Posterior vena cava (tissue), 2 donors: Measurements from ENCODE around the gene RRP1B. TPM values are rescaled to one million over a fixed set of nuclear protein-coding genes. Genes with fewer than 3 reads are reported as not detected.
"Not testable (repeated sequence)": the region's sequence is repeated elsewhere in the genome, so short reads cannot be mapped to it uniquely, and the experiment has no call there.

Experiments
- DNase-seq: peaks from one replicate; pipeline ENCODE4 v3.0.0-alpha.2; 2020; ENCODE audit warnings: low spot score
- intact Hi-C, 2 donors: fragments of 100-400 bp; cut with DNase I; formaldehyde crosslinking; loops; one replicate each; pipeline versions ENCODE4 v1.14.1 to v1.14.2; 2022 to 2023
- total RNA-seq, 2 donors: library from RNA; stranded (reverse); fragmentation: NEBNext Ultra II Directional; extraction: Animal tissue kit (Norgen Biotek cat#: 25700); gene quantifications; one replicate each; pipeline ENCODE4 v1.2.1, GENCODE V29; 2021
- donor health status: DM: yes; HTN: yes; CAD: no.
- donor health status: DM: yes; HTN: yes; CAD: no.

The RRP1B gene
- total RNA-seq, 2 donors from 2014 or later, result 14.6 to 15.2 TPM

- no peak for DNase-seq
- intact Hi-C loops, result no loop called here
Observed at GRCh38 chr21:43693981-43694380, 34.6 kb downstream of the RRP1B start.

DNA sequence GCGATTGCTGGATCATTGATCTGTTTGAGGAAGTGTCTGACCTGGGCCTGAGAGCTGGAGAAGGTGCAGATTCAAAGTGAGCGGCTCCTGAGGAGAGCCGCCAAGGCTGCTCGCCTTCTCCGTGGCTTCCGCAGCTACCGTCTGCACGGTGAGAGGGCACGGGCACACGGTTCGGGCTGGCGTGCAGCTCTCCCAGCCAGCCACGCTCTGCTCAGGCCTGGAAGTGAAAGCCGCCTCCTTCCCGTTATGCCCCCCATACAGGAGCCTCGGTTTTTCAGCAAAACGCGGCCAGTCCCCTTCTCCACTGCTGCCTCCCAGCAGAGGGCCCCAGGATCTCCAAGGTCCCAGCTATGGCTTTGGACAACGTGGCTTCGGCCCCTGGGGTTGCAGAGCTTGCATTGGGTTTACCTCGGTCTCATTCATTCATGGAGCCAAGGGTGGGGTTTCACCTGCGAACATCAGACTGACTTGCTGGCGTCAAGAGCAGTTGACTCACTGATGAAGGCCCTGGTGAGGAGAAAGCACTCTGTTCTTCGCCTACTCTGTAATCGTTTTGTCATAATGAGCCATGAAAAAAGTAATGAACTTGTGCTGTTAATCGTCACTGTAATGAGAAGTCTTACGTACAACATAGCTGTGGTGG, 35.2 kb downstream of the RRP1B start:
- intact Hi-C loops, result no loop called here
- no peak for DNase-seq

GRCh38 chr21:43696214-43696613, 36.9 kb downstream of the RRP1B start:
- DNase-seq, result peak; percentile 65
- intact Hi-C loops, result no loop called here

- DNase-seq, result peak; percentile 31
- intact Hi-C loops, result no loop called here
Observed at GRCh38 chr21:43697758-43698643, 38.6 kb downstream of the RRP1B start.

DNA sequence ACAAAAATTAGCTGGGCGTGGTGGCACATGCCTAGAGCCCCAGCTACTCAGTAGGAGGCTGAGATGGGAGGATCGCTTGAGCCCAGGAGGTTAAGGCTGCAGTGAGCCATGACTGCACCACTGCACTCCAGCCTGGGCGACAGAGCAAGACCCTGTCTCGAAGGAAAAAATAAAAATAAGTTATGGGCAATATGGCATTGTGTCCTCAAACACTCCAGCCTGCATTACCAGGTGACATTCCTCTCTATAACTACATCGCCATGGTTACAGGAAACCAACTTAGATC, 40.1 kb downstream of the RRP1B start:
- DNase-seq, result peak; percentile 35
- intact Hi-C loops, result not testable (repeated sequence)

GRCh38 chr21:43699933-43700599, 40.7 kb downstream of the RRP1B start:
- intact Hi-C loops, result no loop called here
- DNase-seq, result peak; percentile 62

DNA sequence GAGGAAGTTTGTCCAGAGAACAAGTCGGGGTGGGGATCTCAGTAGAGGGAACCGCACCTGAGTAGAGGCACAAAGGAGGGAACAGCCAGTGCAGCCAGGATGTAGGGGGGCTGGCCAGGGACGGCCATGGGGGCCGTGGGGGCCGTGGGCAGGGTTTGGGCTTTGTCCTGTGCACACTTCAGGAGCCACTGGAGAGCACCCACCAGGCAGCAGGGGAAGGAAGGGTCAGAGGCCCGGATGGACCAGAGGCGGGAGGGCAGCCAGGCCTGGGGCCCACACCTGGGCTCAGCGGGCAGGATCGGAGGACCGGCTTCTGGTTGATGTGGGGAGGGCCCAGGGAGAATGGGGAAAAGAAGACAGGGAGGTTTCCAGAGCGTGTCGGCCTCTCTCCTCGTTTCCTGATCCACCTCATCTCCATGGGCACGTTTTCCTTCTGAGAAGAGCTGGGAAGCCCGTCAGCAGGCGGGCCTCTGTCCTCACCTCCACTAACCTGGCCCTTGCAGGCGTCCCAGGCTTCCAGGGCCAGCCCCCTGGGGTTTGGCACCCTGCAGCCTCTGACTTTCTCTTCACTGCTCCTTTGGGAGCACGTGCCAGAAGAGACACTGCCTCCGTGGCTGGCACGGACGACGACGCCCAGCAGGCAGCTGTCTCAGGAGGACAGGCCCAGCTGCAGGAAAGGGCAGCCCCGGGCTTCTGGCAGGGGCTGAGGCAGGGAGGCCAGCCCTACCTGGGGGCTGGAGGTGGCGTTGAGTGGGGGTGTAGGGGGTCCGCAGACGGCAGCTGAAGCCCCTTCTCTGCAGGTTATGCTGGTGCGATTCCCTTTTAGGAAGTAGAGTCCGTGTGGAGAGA, 42.8 kb downstream of the RRP1B start:
- peak; percentile 71 for DNase-seq
- intact Hi-C loops, result no loop called here

DNA sequence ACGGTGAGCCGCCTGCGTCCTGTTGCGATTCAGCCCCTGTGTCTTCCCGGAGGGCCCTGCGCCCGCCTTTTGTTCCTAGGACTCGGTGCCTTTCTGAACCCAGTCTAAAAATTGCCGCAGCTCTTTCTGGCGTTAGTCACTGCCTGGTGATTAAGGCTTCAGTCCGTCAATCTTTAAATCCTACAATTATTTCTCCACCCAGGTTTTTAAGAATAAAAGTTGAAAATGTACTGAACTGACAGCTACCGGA, 43.4 kb downstream of the RRP1B start:
- intact Hi-C loops, result no loop called here
- no peak for DNase-seq

- intact Hi-C loops, result no loop called here
- DNase-seq, result no peak
Observed at GRCh38 chr21:43703035-43703880, 43.9 kb downstream of the RRP1B start.

DNA sequence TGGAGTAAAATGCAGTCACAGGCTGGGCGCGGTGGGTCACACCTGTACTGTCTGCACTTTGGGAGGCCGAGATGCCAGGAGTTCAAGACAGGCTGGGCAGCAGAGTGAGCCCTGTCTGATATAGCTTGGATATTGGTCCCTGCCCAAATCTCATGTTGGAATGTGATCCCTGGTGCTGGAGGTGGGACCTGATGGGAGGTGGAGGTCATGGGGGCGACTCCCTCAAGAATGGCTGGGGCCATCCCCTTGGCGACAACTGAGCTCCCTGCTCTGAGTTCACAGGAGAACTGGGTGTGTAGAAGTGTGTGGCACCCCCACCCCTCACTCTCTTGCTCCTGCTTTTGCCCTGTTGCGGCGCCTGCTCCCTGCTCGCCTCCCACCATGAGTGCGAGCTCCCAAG, 48.1 kb downstream of the RRP1B start:
- no peak for DNase-seq
- intact Hi-C loops, result no loop called here

DNA sequence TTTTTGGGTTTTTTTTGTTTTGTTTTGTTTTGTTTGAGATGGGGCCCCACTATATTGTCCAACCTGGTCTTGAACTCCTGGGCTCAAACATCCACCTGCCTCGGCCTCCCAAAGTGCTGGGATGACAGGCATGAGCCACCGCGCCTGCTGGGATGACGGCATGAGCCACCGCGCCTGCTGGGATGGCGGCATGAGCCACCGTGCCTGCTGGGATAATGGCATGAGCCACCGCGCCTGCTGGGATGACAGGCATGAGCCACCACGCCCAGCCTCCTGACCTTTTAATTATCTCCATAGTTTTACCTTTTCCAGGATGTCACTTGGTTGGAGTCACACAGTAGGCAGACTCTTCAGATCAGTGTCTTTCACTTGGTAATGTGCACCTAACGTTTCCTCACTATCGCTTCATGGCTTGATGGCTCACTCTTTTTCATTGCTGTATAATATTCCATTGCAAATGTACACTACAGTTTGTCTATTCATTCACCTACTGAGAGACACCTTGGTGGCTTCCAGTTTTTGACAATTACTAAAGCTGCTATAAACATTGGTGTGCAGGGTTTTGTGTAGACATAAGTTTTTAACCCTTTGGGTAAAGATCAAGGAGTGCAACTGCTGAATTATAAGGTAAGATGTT, 49.5 kb downstream of the RRP1B start:
- DNase-seq, result no peak
- intact Hi-C loops, result no loop called here

DNA sequence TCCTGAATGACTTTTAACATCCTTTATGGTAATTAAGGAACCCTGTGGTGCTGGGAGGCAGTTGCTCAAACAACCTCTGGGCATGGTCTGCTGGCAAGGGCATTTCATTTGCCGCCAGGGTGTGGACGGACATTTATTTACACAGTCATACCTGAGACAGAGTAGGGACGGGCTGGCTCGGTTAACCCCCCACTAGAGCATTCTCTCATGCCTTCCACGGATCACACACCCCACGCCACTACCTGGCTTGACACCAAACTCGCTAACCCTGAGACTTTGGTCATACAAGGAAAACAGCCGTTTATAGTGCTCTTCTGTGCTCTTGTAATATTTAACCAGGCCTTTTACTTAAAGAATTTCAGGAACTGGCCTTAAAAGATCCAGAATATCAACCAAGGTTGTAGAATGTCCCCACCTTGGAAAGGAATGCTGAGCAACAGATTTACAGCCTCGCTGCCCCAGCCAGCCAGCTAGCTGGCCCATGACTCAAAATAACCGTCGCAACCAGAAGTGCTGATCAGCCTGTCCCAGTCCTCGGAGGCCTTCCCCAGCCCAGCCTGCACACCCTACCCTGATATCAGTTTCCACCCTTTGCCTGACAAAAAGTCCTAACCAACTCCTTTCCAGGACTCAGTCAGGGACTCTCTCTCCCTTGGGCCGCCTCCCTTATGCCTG, 53.0 kb downstream of the RRP1B start:
- no peak for DNase-seq
- intact Hi-C loops, result no loop called here

DNA sequence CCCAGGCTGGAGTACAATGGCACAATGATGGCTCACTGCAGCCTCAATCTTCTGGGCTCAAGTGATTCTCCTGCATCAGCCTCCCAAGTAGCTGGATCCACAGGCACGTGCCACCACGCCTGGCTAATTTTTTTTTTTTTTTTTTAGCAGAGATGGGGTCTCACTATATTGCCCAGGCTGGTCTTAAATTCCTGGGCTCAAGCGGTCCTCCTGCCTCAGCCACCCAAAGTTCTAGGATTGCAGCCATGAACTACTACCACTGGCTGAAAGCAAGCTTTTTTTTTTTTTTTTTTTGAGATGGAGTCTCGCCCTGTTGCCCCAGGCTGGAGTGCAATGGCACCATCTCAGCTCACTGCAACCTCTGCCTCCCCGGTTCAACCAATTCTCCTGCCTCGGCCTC, 53.8 kb downstream of the RRP1B start:
- intact Hi-C loops, result not testable (repeated sequence)

GRCh38 chr21:43716376-43717165, 57.2 kb downstream of the RRP1B start:
- no peak for DNase-seq
- intact Hi-C loops, result no loop called here

More for the DNA sequence above, 53.8 kb downstream of the RRP1B start:
- DNase-seq, result not testable (repeated sequence)

GRCh38 chr21:43717166-43717853, 58.0 kb downstream of the RRP1B start:
- intact Hi-C loops, result no loop called here
- DNase-seq, result no peak

- DNase-seq, result no peak
- intact Hi-C loops, result no loop called here
Observed at GRCh38 chr21:43717967-43718871, 58.9 kb downstream of the RRP1B start.
